Esophagus muscularis mucosa (tissue), 4 donors: ENCODE measurements around the gene RALGAPB.

Source experiments
- CTCF ChIP-seq, 3 experiments: fragments of 200-600 bp in 2 of 3; fragments of 450-650 bp in 1 of 3; sonication (generic) in 2 of 3; IDR thresholded peaks; one replicate each; pipeline ENCODE4 v1.5.1; 2017 to 2019; ENCODE audit warnings: antibody characterized with exemption in 3 of 3, mild to moderate bottlenecking in 2 of 3, moderate library complexity in 1 of 3
- EP300 ChIP-seq: sonication (generic); formaldehyde crosslinking; IDR thresholded peaks from one replicate; pipeline ENCODE4 v1.6.1; 2017; ENCODE audit warnings: antibody characterized with exemption
- POLR2A ChIP-seq: fragments of 450-650 bp; IDR thresholded peaks from one replicate; pipeline ENCODE4 v1.6.1; 2017; ENCODE audit warnings: antibody characterized with exemption, moderate library complexity, mild to moderate bottlenecking, low read depth
- POLR2AphosphoS5 ChIP-seq, 2 donors: sonication (generic); formaldehyde crosslinking; IDR thresholded peaks; one replicate each; pipeline ENCODE4 v1.6.1; 2017; ENCODE audit warnings: antibody characterized with exemption in 2 of 2

GRCh38 chr20:38579921-38580320 lies 107.3 kb downstream of the RALGAPB start:
- TF ChIP-seq CTCF (IDR thresholded peaks at IDR 0.05), result no peak
- no peak for TF ChIP-seq POLR2AphosphoS5 (IDR thresholded peaks at IDR 0.05)
- no peak for TF ChIP-seq POLR2A
- no peak for TF ChIP-seq EP300
